GM12872 (cell line): ENCODE data around the gene OLFM2.

Experiments
- CTCF ChIP-seq: IDR thresholded peaks from 3 replicates; pipeline ENCODE4 v1.5.1; 2011; ENCODE audit warnings: low read depth, mild to moderate bottlenecking, low read length, moderate library complexity; ENCODE audit not compliant: insufficient read depth

The OLFM2 gene

GRCh38 chr19:9818175-9818733 is 118.1 kb downstream of the OLFM2 start:
- no peak for TF ChIP-seq CTCF

- no peak for TF ChIP-seq CTCF
Observed at GRCh38 chr19:9811139-9811538, 125.2 kb downstream of the OLFM2 start.

- TF ChIP-seq CTCF = no peak
Observed at GRCh38 chr19:9808855-9809824, 127.2 kb downstream of the OLFM2 start.

- no peak for TF ChIP-seq CTCF
Observed at GRCh38 chr19:9806803-9807202, 129.5 kb downstream of the OLFM2 start.
